Measurements from ENCODE around the gene COL5A1. TPM values are rescaled to one million over a fixed set of nuclear protein-coding genes. Genes with fewer than 3 reads are reported as not detected.

COL5A1 gene
- total RNA-seq, 4 donors from 2014 or later = 4.0 to 12.8 (median 6.3) TPM

DNA sequence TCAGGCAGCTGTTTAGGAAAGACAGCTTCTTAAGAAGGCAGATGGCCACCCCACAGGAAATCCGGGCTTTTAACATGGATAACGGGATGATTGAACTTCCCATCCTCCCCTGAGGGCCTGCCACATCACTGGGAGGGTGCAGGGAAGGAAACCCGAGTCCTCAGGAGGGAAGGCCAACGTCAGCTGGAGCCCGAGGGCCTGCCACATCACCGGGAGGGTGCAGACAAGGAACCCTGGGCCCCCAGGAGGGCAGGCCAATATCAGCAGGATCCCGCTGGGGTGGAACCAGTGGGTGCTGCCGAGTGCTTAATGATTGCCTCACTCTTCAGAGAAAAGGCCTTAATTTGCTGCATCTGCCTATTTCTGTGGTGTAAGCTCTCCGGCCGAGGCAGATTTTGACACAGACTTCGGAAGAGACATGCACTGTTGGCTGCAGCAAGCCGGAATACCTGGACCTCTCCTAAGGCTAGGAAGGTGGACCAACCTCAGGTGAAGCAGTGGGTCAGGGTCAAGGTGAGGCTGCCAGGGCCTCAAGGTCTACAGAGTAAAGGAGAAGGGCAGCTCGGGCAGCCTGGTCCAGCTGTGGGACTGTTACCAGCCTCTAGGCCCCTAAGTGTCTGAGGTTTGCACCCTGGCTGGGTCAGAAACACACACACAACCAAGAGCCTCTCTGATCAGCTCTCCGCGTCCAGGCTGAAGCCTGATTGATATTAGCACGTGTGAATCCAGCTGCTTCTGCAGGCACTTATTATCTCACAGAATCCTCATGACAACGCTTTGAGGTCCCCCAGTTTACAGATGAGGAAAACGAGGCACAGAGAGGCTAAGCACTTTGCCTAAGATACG is 14.8 kb upstream of the COL5A1 start:
- no peak for DNase-seq
- Histone ChIP-seq H3K4me3 (no peak overlapping the region), H3K36me3 (no peaks in the 10 kb centered on the region), H3K4me1 (no peaks in the 10 kb centered on the region), H3K27me3 (peaks cover 0 to 53% (median 0%) of the 10 kb centered on the region in 4 donors), H3K9me3 (no peaks in the 10 kb centered on the region), H3K27ac (no peak overlapping the region)
- WGBS, 2 donors = 66 to 82% methylated on average over 11 to 13 of the region's 19 CpGs
- intact Hi-C loops (cut with DNase I) = no loop called here
- TF ChIP-seq, protein P1, sequence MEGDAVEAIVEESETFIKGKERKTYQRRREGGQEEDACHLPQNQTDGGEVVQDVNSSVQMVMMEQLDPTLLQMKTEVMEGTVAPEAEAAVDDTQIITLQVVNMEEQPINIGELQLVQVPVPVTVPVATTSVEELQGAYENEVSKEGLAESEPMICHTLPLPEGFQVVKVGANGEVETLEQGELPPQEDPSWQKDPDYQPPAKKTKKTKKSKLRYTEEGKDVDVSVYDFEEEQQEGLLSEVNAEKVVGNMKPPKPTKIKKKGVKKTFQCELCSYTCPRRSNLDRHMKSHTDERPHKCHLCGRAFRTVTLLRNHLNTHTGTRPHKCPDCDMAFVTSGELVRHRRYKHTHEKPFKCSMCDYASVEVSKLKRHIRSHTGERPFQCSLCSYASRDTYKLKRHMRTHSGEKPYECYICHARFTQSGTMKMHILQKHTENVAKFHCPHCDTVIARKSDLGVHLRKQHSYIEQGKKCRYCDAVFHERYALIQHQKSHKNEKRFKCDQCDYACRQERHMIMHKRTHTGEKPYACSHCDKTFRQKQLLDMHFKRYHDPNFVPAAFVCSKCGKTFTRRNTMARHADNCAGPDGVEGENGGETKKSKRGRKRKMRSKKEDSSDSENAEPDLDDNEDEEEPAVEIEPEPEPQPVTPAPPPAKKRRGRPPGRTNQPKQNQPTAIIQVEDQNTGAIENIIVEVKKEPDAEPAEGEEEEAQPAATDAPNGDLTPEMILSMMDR (IDR thresholded peaks at IDR 0.05) = no peak
- TF ChIP-seq POLR2A (IDR thresholded peaks at IDR 0.05) = no peak

DNA sequence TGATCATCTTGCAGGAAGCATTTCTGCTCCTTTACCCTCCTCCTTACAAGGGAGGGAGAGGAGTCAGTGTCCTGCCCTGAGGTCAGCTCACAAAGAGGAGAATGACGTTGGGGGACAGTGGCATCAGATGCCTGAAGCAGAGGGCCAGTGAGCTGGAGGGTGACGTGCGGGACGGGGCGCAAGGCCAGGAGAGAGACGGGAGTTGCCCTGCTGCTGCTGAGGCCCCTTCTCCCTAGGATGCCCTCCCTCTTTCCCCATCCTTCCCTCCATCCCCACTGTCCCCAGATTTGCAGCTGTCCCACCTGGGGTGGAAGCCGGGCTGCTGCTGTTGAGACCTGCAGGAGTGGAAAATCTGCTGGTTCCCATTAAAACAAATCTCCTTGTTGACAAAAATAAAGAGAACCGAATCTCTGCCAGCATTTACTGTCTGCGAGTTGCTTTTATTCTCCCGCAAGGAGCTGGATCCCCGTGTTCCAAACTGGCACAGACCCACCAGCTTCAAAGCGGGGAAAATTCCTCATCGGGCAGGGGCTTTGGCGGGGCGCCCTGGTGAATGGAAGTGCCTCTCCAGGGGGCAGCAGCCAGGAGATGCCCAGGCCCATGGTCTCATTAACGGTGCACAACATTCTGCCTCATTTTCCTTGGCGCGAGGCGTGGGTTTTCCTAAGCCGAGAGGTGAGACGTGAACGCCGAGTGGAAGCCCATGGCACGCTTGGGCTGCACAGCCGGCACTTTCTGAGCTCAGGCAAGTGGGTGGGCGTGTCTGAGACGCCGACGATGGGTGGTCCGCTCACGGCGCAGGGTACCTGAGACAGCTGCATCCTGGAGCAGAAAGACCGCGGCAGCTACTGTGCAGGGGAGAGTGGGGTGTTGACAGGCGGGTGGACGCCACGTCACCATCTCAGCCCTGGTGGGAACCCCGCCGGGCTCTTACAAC is 13.9 kb upstream of the COL5A1 start:
- intact Hi-C loops (cut with DNase I) = no loop called here
- Histone ChIP-seq H3K4me1 (no peaks in the 10 kb centered on the region), H3K36me3 (no peaks in the 10 kb centered on the region), H3K27me3 (peaks cover 0 to 47% (median 0%) of the 10 kb centered on the region in 4 donors), H3K9me3 (no peaks in the 10 kb centered on the region), H3K4me3 (no peak overlapping the region), H3K27ac (no peak overlapping the region)
- DNase-seq = no peak
- no peak for TF ChIP-seq POLR2A (IDR thresholded peaks at IDR 0.05)
- TF ChIP-seq, protein P1 (IDR thresholded peaks at IDR 0.05) = no peak
- WGBS, 2 donors = 59 to 60% methylated on average over 18 to 19 of the region's 39 CpGs

DNA sequence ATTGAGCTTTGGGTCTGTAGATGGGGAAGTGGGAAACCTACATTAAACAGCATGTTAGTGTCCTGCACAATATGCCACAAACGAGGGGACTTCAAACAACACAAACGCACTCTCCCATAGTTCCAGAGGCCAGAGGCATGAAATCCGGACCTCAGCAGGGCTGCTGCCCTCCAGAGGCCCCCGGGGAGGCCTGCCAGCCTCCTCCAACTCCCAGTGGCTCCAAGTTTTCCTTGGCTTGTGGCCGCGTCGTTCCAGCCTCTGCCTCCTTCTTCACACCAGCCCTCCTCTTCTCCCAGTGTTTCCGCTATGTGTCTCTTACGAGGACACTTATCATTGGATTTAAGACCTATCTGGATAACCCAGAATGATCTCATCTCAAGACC is 13.3 kb upstream of the COL5A1 start:
- no peak for DNase-seq
- intact Hi-C loops (cut with DNase I) = no loop called here
- no peak overlapping the region for H3K4me3 ChIP-seq
- no peaks in the 10 kb centered on the region for H3K4me1 ChIP-seq
- no peaks in the 10 kb centered on the region for H3K36me3 ChIP-seq
- peaks cover 0 to 41% (median 0%) of the 10 kb centered on the region in 4 donors for H3K27me3 ChIP-seq
- no peaks in the 10 kb centered on the region for H3K9me3 ChIP-seq
- H3K27ac ChIP-seq = no peak overlapping the region
- WGBS, 2 donors = 84 to 85% methylated on average over 9 of the region's 9 CpGs
- no peak for TF ChIP-seq POLR2A (IDR thresholded peaks at IDR 0.05)
- TF ChIP-seq, protein P1 (IDR thresholded peaks at IDR 0.05) = no peak

DNA sequence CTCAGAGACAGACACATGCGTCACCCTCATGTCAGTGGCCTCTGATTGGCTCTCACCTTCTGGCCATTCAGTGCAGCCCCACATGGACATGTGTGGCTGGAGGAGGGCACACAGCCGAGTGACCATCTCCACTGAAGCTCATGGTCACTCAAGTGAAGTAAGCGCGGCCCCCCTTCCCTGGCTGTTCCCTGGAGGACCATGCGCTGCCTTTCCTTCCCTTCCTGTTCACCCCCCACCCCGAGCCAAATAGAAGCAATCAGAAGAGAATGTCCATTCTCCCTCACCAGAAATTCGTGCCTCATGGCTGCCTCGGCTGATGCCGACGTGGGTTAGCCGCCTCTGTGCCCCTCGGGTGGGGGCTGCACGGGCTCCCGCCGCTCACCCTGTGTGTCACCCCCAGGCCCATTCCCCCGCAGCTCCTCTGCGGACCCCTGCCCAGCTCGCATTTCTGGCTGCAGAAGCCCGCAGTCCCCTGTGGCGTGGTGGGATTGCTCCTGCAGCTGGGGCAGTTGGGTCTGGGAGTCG is 12.5 kb upstream of the COL5A1 start:
- Histone ChIP-seq H3K4me1 (no peaks in the 10 kb centered on the region), H3K36me3 (no peaks in the 10 kb centered on the region), H3K4me3 (no peak overlapping the region), H3K27ac (no peak overlapping the region), H3K9me3 (no peaks in the 10 kb centered on the region), H3K27me3 (peaks cover 0 to 34% (median 0%) of the 10 kb centered on the region in 4 donors)
- 90 to 91% methylated on average over 14 of the region's 21 CpGs for WGBS, 2 donors
- intact Hi-C loops (cut with DNase I) = no loop called here
- TF ChIP-seq POLR2A (IDR thresholded peaks at IDR 0.05) = no peak
- TF ChIP-seq, protein P1 (IDR thresholded peaks at IDR 0.05) = no peak
- DNase-seq = no peak

All from esophagus squamous epithelium (tissue), 5 donors.